Spleen (tissue), 11 donors: ENCODE results near the gene BTN3A1. TPM values are rescaled to one million over a fixed set of nuclear protein-coding genes. Genes with fewer than 3 reads are reported as not detected.

Source experiments
- DNase-seq: peaks from one replicate; pipeline ENCODE4 v3.0.0-alpha.2; 2020
- H3K27ac ChIP-seq, 8 donors: fragments of 200-600 bp; sonication (generic) in 7 of 8; 1 replicate in 4 of 8; 2 replicates in 4 of 8; pipeline versions ENCODE4 v1.5.0 to v1.8.0; 2016 to 2021; ENCODE audit warnings: inconsistent platforms in 4 of 8, mild to moderate bottlenecking in 4 of 8, moderate library complexity in 1 of 8
- H3K27me3 ChIP-seq, 7 donors: fragments of 200-600 bp; sonication (generic) in 6 of 7; replicated peaks in 1 of 7; 1 replicate in 4 of 7; 2 replicates in 3 of 7; pipeline versions ENCODE4 v1.5.0 to v1.8.0; 2016 to 2021; ENCODE audit warnings: inconsistent platforms in 3 of 7, mild to moderate bottlenecking in 1 of 7
- H3K36me3 ChIP-seq, 6 donors: fragments of 200-600 bp; sonication (generic) in 5 of 6; 1 replicate in 4 of 6; 2 replicates in 2 of 6; pipeline versions ENCODE4 v1.5.0 to v1.8.0; 2016 to 2021; ENCODE audit warnings: inconsistent platforms in 2 of 6
- H3K4me1 ChIP-seq, 6 donors: fragments of 200-600 bp; sonication (generic) in 5 of 6; 1 replicate in 3 of 6; 2 replicates in 3 of 6; pipeline versions ENCODE4 v1.5.0 to v1.8.0; 2016 to 2021; ENCODE audit warnings: inconsistent platforms in 3 of 6
- H3K4me3 ChIP-seq, 8 donors: fragments of 200-600 bp; sonication (generic) in 7 of 8; 1 replicate in 4 of 8; 2 replicates in 4 of 8; pipeline versions ENCODE4 v1.5.0 to v1.8.0; 2016 to 2021; ENCODE audit warnings: inconsistent platforms in 4 of 8, mild to moderate bottlenecking in 4 of 8, moderate library complexity in 2 of 8
- H3K9me3 ChIP-seq, 8 donors: fragments of 200-600 bp; sonication (generic) in 7 of 8; 1 replicate in 4 of 8; 2 replicates in 4 of 8; pipeline versions ENCODE4 v1.5.0 to v1.8.0; 2016 to 2021; ENCODE audit warnings: inconsistent platforms in 4 of 8
- POLR2A ChIP-seq, 3 donors: fragments of 450-650 bp; IDR thresholded peaks; one replicate each; pipeline ENCODE4 v1.5.1; 2017; ENCODE audit warnings: antibody characterized with exemption in 3 of 3, mild to moderate bottlenecking in 1 of 3
- POLR2AphosphoS5 ChIP-seq, 3 donors: sonication (generic); formaldehyde crosslinking; IDR thresholded peaks; one replicate each; pipeline ENCODE4 v1.5.1; 2017; ENCODE audit warnings: antibody characterized with exemption in 3 of 3
- WGBS, 5 donors: extraction: QIAGEN DNeasy Blood & Tissue Kit in 3 of 5; methylation state at CpG; one replicate each; pipeline versions ENCODE4 v1.1.5 to v1.1.7; 2013 to 2018; 5-methylcytosine and 5-hydroxymethylcytosine counted together
- intact Hi-C: fragments of 100-400 bp; cut with DNase I; formaldehyde crosslinking; loops from one replicate; pipeline ENCODE4 v1.15.0; 2023; ENCODE audit warnings: low total_unique reads
- polyA plus RNA-seq, 3 donors: library from polyadenylated mRNA; stranded (reverse); fragments of 200-250 nt; gene quantifications; one replicate each; pipeline ENCODE4 v1.2.1, GENCODE V29; 2013
- total RNA-seq, 7 donors: library from RNA; depleted of rRNA in 3 of 7; stranded (reverse); fragments of >200 nt in 3 of 7; fragmentation: NEBNext Ultra II Directional in 4 of 7; extraction: Animal tissue kit (Norgen Biotek cat#: 25700) in 4 of 7; gene quantifications; one replicate each; pipeline versions ENCODE4 v1.1.0 to v1.2.1, GENCODE V29; 2016 to 2021
- TF ChIP-seq, protein P1 (sequence below), 11 experiments: fragments of 200-600 bp in 7 of 11; fragments of 450-650 bp in 4 of 11; sonication (generic) in 4 of 11; IDR thresholded peaks in 8 of 11; conservative IDR thresholded peaks in 3 of 11; 1 replicate in 7 of 11; 2 replicates in 4 of 11; pipeline versions ENCODE4 v1.4.0 to v1.8.0; 2016 to 2021; ENCODE audit warnings: antibody characterized with exemption in 11 of 11, inconsistent platforms in 4 of 11, mild to moderate bottlenecking in 1 of 11
- donor health status: healthy with polysubstance abuse.
- donor health status: DM: no; HTN: no; CAD: no; lungs with moderate emphysema.
- donor health status: DM: no; HTN: no; CAD: no.
- donor health status: Bipolar disorder and iron deficiency.
- donor health status: healthy.
- donor health status: DM: no; HTN: no; CAD: no.
- donor health status: DM: yes; HTN: yes; CAD: no.

Gene BTN3A1
- total and polyA plus RNA-seq, 10 donors: 25.1 to 142 (median 109) TPM

DNA sequence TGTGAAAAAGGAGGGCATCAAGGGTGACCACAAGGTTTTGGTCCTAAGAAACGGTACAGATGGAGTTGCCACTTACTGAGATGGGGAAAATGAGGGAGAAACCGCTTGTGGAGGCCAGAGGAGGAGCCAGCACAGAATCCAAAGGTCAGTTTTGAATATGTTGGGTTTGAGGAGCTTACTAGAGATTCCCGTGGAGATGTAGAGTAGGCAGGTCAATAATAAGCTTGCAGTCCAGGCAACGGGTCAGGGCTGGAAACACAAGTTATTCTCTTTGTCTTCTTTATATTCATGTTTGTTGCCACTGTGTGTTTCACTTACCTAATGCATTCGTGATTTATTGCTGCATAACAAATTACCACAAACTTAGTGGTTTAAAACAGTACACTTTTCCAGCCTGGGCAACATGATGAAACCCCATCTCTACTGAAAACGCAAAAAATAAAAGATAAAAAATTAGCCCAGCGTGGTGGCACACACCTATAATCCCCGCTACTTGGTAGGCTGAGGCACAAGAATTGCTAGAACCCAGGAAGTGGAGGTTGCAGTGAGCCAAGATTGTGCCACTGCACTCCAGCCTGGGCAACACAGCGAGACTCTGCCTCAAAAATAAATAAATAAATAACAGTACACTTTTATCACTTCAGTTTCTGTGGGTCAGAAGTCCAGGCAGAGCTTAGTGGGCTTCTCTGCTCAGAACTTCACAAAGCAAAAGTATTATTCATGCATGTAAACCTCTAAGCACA is 39.8 kb upstream of the BTN3A1 start:
- H3K27ac ChIP-seq: peak overlapping the region in 2 of 8 donors; percentile 49 to 75
- H3K36me3 ChIP-seq: no peaks in the 10 kb centered on the region
- TF ChIP-seq POLR2A (IDR thresholded peaks at IDR 0.05) (no peak), POLR2AphosphoS5 (IDR thresholded peaks at IDR 0.05) (no peak)
- TF ChIP-seq, protein P1, sequence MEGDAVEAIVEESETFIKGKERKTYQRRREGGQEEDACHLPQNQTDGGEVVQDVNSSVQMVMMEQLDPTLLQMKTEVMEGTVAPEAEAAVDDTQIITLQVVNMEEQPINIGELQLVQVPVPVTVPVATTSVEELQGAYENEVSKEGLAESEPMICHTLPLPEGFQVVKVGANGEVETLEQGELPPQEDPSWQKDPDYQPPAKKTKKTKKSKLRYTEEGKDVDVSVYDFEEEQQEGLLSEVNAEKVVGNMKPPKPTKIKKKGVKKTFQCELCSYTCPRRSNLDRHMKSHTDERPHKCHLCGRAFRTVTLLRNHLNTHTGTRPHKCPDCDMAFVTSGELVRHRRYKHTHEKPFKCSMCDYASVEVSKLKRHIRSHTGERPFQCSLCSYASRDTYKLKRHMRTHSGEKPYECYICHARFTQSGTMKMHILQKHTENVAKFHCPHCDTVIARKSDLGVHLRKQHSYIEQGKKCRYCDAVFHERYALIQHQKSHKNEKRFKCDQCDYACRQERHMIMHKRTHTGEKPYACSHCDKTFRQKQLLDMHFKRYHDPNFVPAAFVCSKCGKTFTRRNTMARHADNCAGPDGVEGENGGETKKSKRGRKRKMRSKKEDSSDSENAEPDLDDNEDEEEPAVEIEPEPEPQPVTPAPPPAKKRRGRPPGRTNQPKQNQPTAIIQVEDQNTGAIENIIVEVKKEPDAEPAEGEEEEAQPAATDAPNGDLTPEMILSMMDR (IDR thresholded peaks at IDR 0.05 in 8 of 11, conservative IDR thresholded peaks at IDR 0.05 in 3 of 11): no peak
- H3K4me3 ChIP-seq: no peak overlapping the region
- WGBS, 5 donors: 89 to 94% (median 91%) methylated on average over 9 of the region's 9 CpGs
- H3K9me3 ChIP-seq: no peaks in the 10 kb centered on the region
- H3K4me1 ChIP-seq: peaks cover 22 to 66% (median 41%) of the 10 kb centered on the region in 6 donors
- no peak for DNase-seq
- intact Hi-C loops: no loop called here
- peaks cover 0 to 10% (median 0%) of the 10 kb centered on the region in 7 donors for H3K27me3 ChIP-seq

DNA sequence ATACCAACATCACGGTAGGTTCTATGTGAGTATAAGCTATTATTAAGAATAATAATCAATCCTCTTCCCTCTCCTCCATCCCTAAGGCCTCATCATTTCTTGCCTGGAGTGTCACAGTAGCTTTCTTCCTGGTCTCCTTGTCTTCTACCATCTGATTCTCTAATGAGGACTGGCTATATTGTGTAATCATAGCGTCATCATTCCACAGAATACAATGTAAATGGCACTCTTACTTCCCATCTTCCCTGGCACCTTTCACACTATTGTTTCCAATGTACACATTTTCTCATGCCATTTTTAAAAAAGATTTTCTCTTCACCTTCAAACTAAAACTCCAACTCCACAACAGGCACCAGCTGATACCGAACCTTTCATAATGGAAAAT is 39.2 kb upstream of the BTN3A1 start:
- Histone ChIP-seq H3K27ac (no peak overlapping the region), H3K4me3 (no peak overlapping the region), H3K27me3 (peaks cover 0 to 5% (median 0%) of the 10 kb centered on the region in 7 donors), H3K4me1 (peaks cover 22 to 69% (median 44%) of the 10 kb centered on the region in 6 donors), H3K9me3 (no peaks in the 10 kb centered on the region), H3K36me3 (no peaks in the 10 kb centered on the region)
- TF ChIP-seq, protein P1 (IDR thresholded peaks at IDR 0.05 in 8 of 11, conservative IDR thresholded peaks at IDR 0.05 in 3 of 11): no peak
- TF ChIP-seq POLR2A (IDR thresholded peaks at IDR 0.05): no peak
- no peak for TF ChIP-seq POLR2AphosphoS5 (IDR thresholded peaks at IDR 0.05)
- DNase-seq: no peak
- WGBS, 5 donors: 83 to 98% (median 86%) methylated on average over 3 of the region's 3 CpGs
- intact Hi-C loops: no loop called here

DNA sequence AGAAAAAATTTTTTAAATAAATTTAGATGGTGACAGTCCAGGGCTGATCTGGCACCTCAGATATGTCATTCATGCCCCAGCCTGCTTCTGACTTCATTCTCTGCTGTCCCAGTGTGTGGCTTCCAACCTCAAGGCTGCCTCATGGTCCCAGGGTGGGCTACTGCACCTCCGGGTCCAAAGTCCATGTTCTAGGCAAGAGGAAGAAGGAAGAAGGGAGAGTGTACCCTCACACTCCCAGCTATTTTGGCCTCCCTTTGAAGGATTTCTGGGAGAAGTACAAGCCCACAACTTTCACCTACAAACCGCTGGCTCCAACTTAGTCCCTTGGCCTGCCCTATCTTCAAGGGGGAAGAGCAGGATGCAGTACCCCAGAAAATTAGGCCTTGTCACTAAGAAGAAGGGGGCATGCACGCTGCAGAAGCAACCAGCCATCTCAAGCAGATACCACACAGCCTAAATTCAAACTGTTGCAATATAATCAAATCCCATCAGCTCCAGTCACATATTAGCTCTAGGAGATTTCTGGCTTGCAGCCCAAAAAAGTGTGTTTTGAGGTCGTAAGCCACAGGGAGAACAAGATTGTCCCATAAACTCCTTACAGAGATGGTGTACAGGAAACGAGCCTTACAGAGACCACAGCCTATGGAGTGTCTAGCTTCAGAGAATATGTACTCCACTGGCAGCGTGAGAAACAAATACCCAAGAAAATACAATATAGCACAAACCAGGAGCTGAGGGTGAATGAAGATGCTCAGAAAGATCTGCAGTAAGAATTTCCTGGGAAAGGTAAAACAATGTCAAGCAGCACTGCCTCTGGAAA is 38.0 kb upstream of the BTN3A1 start:
- H3K27ac ChIP-seq: peak overlapping the region; percentile 87 to 97 (median 94)
- intact Hi-C loops: no loop called here
- peak overlapping the region in 7 of 8 donors; percentile 36 to 88 (median 60) for H3K4me3 ChIP-seq
- TF ChIP-seq POLR2A (IDR thresholded peaks at IDR 0.05): no peak
- TF ChIP-seq, protein P1 (IDR thresholded peaks at IDR 0.05 in 8 of 11, conservative IDR thresholded peaks at IDR 0.05 in 3 of 11): no peak
- no peak for TF ChIP-seq POLR2AphosphoS5 (IDR thresholded peaks at IDR 0.05)
- H3K27me3 ChIP-seq: peaks cover 0 to 5% (median 0%) of the 10 kb centered on the region in 7 donors
- WGBS, 5 donors: 44 to 51% (median 46%) methylated on average over 6 of the region's 6 CpGs
- no peak for DNase-seq
- H3K4me1 ChIP-seq: peaks cover 22 to 60% (median 40%) of the 10 kb centered on the region in 6 donors
- no peaks in the 10 kb centered on the region for H3K9me3 ChIP-seq
- peaks cover 0 to 10% (median under 1%) of the 10 kb centered on the region in 6 donors for H3K36me3 ChIP-seq

DNA sequence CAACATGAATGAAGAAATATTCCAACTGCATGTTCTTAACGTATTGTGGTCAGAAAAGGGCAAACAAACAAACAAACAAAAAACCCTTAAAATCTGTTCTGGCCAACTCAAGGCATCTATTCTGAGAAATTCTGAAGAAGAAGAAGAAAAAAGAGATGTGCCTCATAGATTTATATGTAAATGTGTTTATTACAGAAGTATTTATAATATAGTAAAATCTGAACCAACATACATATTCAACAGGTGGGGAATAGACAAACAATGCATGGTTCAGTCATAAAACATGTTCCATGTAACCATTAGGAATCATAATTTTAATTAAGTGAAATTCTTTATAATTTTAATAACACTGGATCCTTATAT is 36.5 kb upstream of the BTN3A1 start:
- H3K4me1 ChIP-seq: peaks cover 22 to 66% (median 53%) of the 10 kb centered on the region in 6 donors
- H3K27me3 ChIP-seq: no peaks in the 10 kb centered on the region
- intact Hi-C loops: no loop called here
- TF ChIP-seq POLR2A (IDR thresholded peaks at IDR 0.05) (no peak), POLR2AphosphoS5 (IDR thresholded peaks at IDR 0.05) (no peak)
- TF ChIP-seq, protein P1 (IDR thresholded peaks at IDR 0.05 in 8 of 11, conservative IDR thresholded peaks at IDR 0.05 in 3 of 11): no peak
- H3K9me3 ChIP-seq: no peaks in the 10 kb centered on the region
- H3K27ac ChIP-seq: peak overlapping the region; percentile 87 to 97 (median 94)
- 0 to 3% (median 0%) methylated on average over 1 of the region's 1 CpG for WGBS, 5 donors
- H3K36me3 ChIP-seq: peaks cover 0 to 26% (median 12%) of the 10 kb centered on the region in 6 donors
- peak overlapping the region; percentile 36 to 88 (median 60) for H3K4me3 ChIP-seq
- DNase-seq: no peak
